Chondrocyte (in vitro differentiated cells): Measurements from ENCODE around the gene TEF. TPM values are rescaled to one million over a fixed set of nuclear protein-coding genes. Genes with fewer than 3 reads are reported as not detected.

Experiments used
- DNase-seq: peaks from one replicate; pipeline ENCODE4 v3.0.0; 2021; ENCODE audit warnings: mixed read lengths, low spot score
- H3K27ac Mint-ChIP-seq: one replicate; pipeline ENCODE4 v1.8.0; 2021; ENCODE audit warnings: mild to moderate bottlenecking, moderate library complexity, mixed read lengths; ENCODE audit not compliant: unreplicated experiment
- H3K27me3 Mint-ChIP-seq: 2 replicates; pipeline ENCODE4 v1.8.0; 2021; ENCODE audit warnings: low read depth, mixed read lengths
- H3K36me3 Mint-ChIP-seq: 2 replicates; pipeline ENCODE4 v1.8.0; 2021; ENCODE audit warnings: low read depth, mixed read lengths
- H3K4me1 Mint-ChIP-seq: 2 replicates; pipeline ENCODE4 v1.8.0; 2021; ENCODE audit warnings: low read depth, mild to moderate bottlenecking, mixed read lengths
- H3K4me3 Mint-ChIP-seq: one replicate; pipeline ENCODE4 v1.8.0; 2021; ENCODE audit warnings: mild to moderate bottlenecking, moderate library complexity, mixed read lengths; ENCODE audit not compliant: unreplicated experiment
- H3K9me3 Mint-ChIP-seq: 2 replicates; pipeline ENCODE4 v1.8.0; 2021; ENCODE audit warnings: low read depth, mixed read lengths
- total RNA-seq: library from RNA; stranded (reverse); gene quantifications from 3 replicates; pipeline ENCODE4 v1.2.1, GENCODE V29; 2021
- TF ChIP-seq, protein P1 (sequence below): fragments of 200-600 bp; sonication (generic); IDR thresholded peaks from 2 replicates; pipeline ENCODE4 v1.5.0; 2021; ENCODE audit warnings: antibody characterized with exemption, mild to moderate bottlenecking, moderate library complexity

TEF gene
- total RNA-seq, 1 donor from 2014 or later, result 3.2 TPM

- no peak for DNase-seq
Observed at GRCh38 chr22:41367680-41368542, 13.8 kb upstream of the TEF start.

GRCh38 chr22:41368543-41369423, 13.0 kb upstream of the TEF start:
- Mint-ChIP-seq H3K27me3 (peaks cover 8% of the 10 kb centered on the region), H3K27ac (no peak overlapping the region), H3K4me3 (no peak overlapping the region), H3K9me3 (no peaks in the 10 kb centered on the region), H3K4me1 (peaks cover 10% of the 10 kb centered on the region), H3K36me3 (no peaks in the 10 kb centered on the region)
- no peak for DNase-seq
- TF ChIP-seq, protein P1, sequence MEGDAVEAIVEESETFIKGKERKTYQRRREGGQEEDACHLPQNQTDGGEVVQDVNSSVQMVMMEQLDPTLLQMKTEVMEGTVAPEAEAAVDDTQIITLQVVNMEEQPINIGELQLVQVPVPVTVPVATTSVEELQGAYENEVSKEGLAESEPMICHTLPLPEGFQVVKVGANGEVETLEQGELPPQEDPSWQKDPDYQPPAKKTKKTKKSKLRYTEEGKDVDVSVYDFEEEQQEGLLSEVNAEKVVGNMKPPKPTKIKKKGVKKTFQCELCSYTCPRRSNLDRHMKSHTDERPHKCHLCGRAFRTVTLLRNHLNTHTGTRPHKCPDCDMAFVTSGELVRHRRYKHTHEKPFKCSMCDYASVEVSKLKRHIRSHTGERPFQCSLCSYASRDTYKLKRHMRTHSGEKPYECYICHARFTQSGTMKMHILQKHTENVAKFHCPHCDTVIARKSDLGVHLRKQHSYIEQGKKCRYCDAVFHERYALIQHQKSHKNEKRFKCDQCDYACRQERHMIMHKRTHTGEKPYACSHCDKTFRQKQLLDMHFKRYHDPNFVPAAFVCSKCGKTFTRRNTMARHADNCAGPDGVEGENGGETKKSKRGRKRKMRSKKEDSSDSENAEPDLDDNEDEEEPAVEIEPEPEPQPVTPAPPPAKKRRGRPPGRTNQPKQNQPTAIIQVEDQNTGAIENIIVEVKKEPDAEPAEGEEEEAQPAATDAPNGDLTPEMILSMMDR, result no peak

More at GRCh38 chr22:41367680-41368542, 13.8 kb upstream of the TEF start:
- TF ChIP-seq, protein P1, result peak; percentile 31
- Mint-ChIP-seq H3K4me1 (peaks cover 10% of the 10 kb centered on the region), H3K27ac (no peak overlapping the region), H3K4me3 (no peak overlapping the region), H3K9me3 (no peaks in the 10 kb centered on the region), H3K27me3 (peaks cover 8% of the 10 kb centered on the region), H3K36me3 (no peaks in the 10 kb centered on the region)

DNA sequence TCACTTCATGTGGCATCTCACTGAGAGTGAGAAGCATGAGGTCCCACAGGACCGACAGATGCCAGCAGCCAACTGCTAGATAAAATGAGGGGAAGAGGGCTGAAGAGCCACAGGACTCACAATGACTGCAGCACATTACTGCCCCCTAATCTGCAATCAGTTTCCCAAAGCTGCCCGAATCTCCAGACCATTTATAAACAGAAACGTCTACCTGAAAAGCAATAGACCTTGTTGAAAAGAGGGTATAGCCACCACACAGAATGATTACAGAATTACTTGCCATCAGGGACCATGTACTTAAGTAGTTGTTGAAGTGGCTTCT, 12.4 kb upstream of the TEF start:
- no peak overlapping the region for H3K4me3 Mint-ChIP-seq
- H3K27me3 Mint-ChIP-seq, result peaks cover 8% of the 10 kb centered on the region
- no peaks in the 10 kb centered on the region for H3K36me3 Mint-ChIP-seq
- H3K4me1 Mint-ChIP-seq, result peaks cover 10% of the 10 kb centered on the region
- no peaks in the 10 kb centered on the region for H3K9me3 Mint-ChIP-seq
- no peak overlapping the region for H3K27ac Mint-ChIP-seq
- TF ChIP-seq, protein P1, result no peak
- no peak for DNase-seq

- H3K27me3 Mint-ChIP-seq, result peaks cover 8% of the 10 kb centered on the region
- no peak for DNase-seq
- H3K36me3 Mint-ChIP-seq, result no peaks in the 10 kb centered on the region
- peaks cover 11% of the 10 kb centered on the region for H3K4me1 Mint-ChIP-seq
- TF ChIP-seq, protein P1, result no peak
- no peak overlapping the region for H3K27ac Mint-ChIP-seq
- H3K9me3 Mint-ChIP-seq, result no peaks in the 10 kb centered on the region
- H3K4me3 Mint-ChIP-seq, result no peak overlapping the region
Observed at GRCh38 chr22:41369837-41370236, 11.9 kb upstream of the TEF start.

DNA sequence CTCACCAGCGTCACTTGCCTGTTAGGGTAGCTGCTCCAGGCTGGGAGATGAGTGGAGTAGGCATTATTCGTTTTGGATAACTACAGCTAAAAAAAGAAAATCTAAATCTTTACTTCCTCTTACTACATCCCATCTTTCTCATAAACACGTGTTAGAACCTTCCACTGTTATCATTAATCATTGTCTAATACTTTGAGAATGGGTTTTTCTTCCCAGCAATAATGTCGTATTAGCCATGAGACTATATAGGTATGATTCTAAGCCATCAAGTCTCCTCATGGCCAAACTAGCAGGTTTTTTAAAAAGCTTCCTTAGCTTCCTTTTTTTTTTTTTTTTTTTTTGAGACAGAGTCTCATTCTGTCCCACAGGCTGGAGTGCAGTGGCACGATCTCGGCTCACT, 3.9 kb upstream of the TEF start:
- DNase-seq, result no peak
- Mint-ChIP-seq H3K4me1 (peaks cover 16% of the 10 kb centered on the region), H3K27me3 (no peaks in the 10 kb centered on the region), H3K9me3 (no peaks in the 10 kb centered on the region), H3K4me3 (no peak overlapping the region), H3K36me3 (no peaks in the 10 kb centered on the region), H3K27ac (no peak overlapping the region)
- TF ChIP-seq, protein P1, result no peak
